Loucy (cell line): ENCODE results near the gene AMZ2.
"Not testable (repeated sequence)": the region's sequence is repeated elsewhere in the genome, so short reads cannot be mapped to it uniquely, and the experiment has no call there.

Experiments used
- H2AFZ ChIP-seq: fragments of 200-600 bp; sonication (generic); 2 replicates; pipeline ENCODE4 v1.6.0; 2016; ENCODE audit warnings: antibody characterized with exemption, mild to moderate bottlenecking, low read length, moderate library complexity
- H3F3A ChIP-seq: fragments of 200-600 bp; 2 replicates; pipeline ENCODE4 v1.6.0; 2016; ENCODE audit warnings: antibody characterized with exemption, low read depth, mild to moderate bottlenecking
- H3K27me3 ChIP-seq: fragments of 200-600 bp; sonication (generic); 2 replicates; pipeline ENCODE4 v1.6.1; 2014; ENCODE audit warnings: low read length, mild to moderate bottlenecking; ENCODE audit not compliant: insufficient read depth, poor library complexity, severe bottlenecking
- H3K36me3 ChIP-seq: fragments of 200-600 bp; sonication (generic); 2 replicates; pipeline ENCODE4 v1.6.1; 2016; ENCODE audit warnings: low read length; ENCODE audit not compliant: insufficient read depth
- H3K4me1 ChIP-seq: fragments of 200-600 bp; sonication (generic); 2 replicates; pipeline ENCODE4 v1.5.1; 2014; ENCODE audit warnings: low read length, mild to moderate bottlenecking; ENCODE audit not compliant: insufficient read depth, poor library complexity, severe bottlenecking
- H3K4me2 ChIP-seq: fragments of 200-600 bp; sonication (generic); 2 replicates; pipeline ENCODE4 v1.6.0; 2014; ENCODE audit warnings: antibody characterized with exemption, low read length, low read depth, mild to moderate bottlenecking; ENCODE audit not compliant: poor library complexity, severe bottlenecking
- H3K4me3 ChIP-seq: fragments of 200-600 bp; sonication (generic); 2 replicates; pipeline ENCODE4 v1.5.1; 2014; ENCODE audit warnings: low read length, mild to moderate bottlenecking, mixed read lengths; ENCODE audit not compliant: poor library complexity, severe bottlenecking
- H3K79me2 ChIP-seq: fragments of 200-600 bp; sonication (generic); 2 replicates; pipeline ENCODE4 v1.6.1; 2014; ENCODE audit warnings: low read length; ENCODE audit not compliant: insufficient read depth
- H3K9ac ChIP-seq: fragments of 200-600 bp; sonication (generic); 2 replicates; pipeline ENCODE4 v1.6.0; 2014; ENCODE audit warnings: mild to moderate bottlenecking, low read depth, low read length, moderate library complexity; ENCODE audit not compliant: poor library complexity, severe bottlenecking
- H3K9me2 ChIP-seq: fragments of 200-600 bp; sonication (generic); replicated peaks from 2 replicates; pipeline ENCODE4 v1.6.1; 2016; ENCODE audit warnings: low read depth, low read length, mixed read lengths
- H3K9me3 ChIP-seq: fragments of 200-600 bp; sonication (generic); 2 replicates; pipeline ENCODE4 v1.6.1; 2014; ENCODE audit warnings: mild to moderate bottlenecking, antibody characterized with exemption, low read length, low read depth; ENCODE audit not compliant: insufficient read depth
- H4K20me1 ChIP-seq: fragments of 200-600 bp; sonication (generic); 2 replicates; pipeline ENCODE4 v1.6.0; 2014; ENCODE audit warnings: antibody characterized with exemption, low read length, mild to moderate bottlenecking; ENCODE audit not compliant: insufficient read depth, poor library complexity, severe bottlenecking
- EZH2phosphoT487 ChIP-seq: fragments of 200-600 bp; IDR thresholded peaks from 2 replicates; pipeline ENCODE4 v1.6.1; 2018; ENCODE audit warnings: antibody characterized with exemption, mild to moderate bottlenecking, moderate library complexity, borderline replicate concordance
- TF ChIP-seq, protein P1 (sequence below): fragments of 200-600 bp; sonication (generic); conservative IDR thresholded peaks from 2 replicates; pipeline ENCODE4 v1.5.1; 2014; ENCODE audit warnings: mild to moderate bottlenecking, antibody characterized with exemption, low read length

Gene AMZ2

GRCh38 chr17:68255731-68256538 lies 8.1 kb downstream of the AMZ2 start:
- Histone ChIP-seq H3K4me3 (peak overlapping the region; percentile 63), H3K9me2 (no peaks in the 10 kb centered on the region), H3K9me3 (no peaks in the 10 kb centered on the region), H3K4me2 (peak overlapping the region; percentile 80), H3K4me1 (peaks cover 74% of the 10 kb centered on the region), H2AFZ (no peak overlapping the region), H3K36me3 (no peaks in the 10 kb centered on the region), H3K9ac (peak overlapping the region; percentile 65), H3K27me3 (no peaks in the 10 kb centered on the region), H4K20me1 (no peaks in the 10 kb centered on the region), H3F3A (peaks cover 13% of the 10 kb centered on the region; the same call in 1 of the 2 replicates), H3K79me2 (peaks cover 10% of the 10 kb centered on the region; the same call in 1 of the 2 replicates)
- TF ChIP-seq EZH2phosphoT487 = no peak
- TF ChIP-seq, protein P1, sequence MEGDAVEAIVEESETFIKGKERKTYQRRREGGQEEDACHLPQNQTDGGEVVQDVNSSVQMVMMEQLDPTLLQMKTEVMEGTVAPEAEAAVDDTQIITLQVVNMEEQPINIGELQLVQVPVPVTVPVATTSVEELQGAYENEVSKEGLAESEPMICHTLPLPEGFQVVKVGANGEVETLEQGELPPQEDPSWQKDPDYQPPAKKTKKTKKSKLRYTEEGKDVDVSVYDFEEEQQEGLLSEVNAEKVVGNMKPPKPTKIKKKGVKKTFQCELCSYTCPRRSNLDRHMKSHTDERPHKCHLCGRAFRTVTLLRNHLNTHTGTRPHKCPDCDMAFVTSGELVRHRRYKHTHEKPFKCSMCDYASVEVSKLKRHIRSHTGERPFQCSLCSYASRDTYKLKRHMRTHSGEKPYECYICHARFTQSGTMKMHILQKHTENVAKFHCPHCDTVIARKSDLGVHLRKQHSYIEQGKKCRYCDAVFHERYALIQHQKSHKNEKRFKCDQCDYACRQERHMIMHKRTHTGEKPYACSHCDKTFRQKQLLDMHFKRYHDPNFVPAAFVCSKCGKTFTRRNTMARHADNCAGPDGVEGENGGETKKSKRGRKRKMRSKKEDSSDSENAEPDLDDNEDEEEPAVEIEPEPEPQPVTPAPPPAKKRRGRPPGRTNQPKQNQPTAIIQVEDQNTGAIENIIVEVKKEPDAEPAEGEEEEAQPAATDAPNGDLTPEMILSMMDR = no peak

GRCh38 chr17:68256701-68257100 lies 8.9 kb downstream of the AMZ2 start:
- not testable (repeated sequence) for H4K20me1 ChIP-seq, H3K79me2 ChIP-seq, H3K9me2 ChIP-seq, H3K27me3 ChIP-seq, H2AFZ ChIP-seq, H3K9me3 ChIP-seq, H3K36me3 ChIP-seq
- H3K4me3 ChIP-seq = peak overlapping the region; percentile 63
- peaks cover 76% of the 10 kb centered on the region for H3K4me1 ChIP-seq
- peak overlapping the region; percentile 80 for H3K4me2 ChIP-seq
- H3F3A ChIP-seq = peaks cover 13% of the 10 kb centered on the region; the same call in 1 of the 2 replicates
- H3K9ac ChIP-seq = peak overlapping the region; percentile 48

- no peaks in the 10 kb centered on the region for H3K36me3 ChIP-seq
- H3K9me2 ChIP-seq = no peaks in the 10 kb centered on the region
- no peaks in the 10 kb centered on the region for H3K9me3 ChIP-seq
- peaks cover 10% of the 10 kb centered on the region; the same call in 1 of the 2 replicates for H3K79me2 ChIP-seq
- peak overlapping the region; percentile 77 for H3K9ac ChIP-seq
- TF ChIP-seq, protein P1 = no peak
- no peak for TF ChIP-seq EZH2phosphoT487
- H3K27me3 ChIP-seq = no peaks in the 10 kb centered on the region
- H3F3A ChIP-seq = peaks cover 13% of the 10 kb centered on the region; the same call in 1 of the 2 replicates
- no peaks in the 10 kb centered on the region for H4K20me1 ChIP-seq
- peak overlapping the region; percentile 72 for H3K4me2 ChIP-seq
- H2AFZ ChIP-seq = no peak overlapping the region
- peak overlapping the region; percentile 52 for H3K4me3 ChIP-seq
- peaks cover 72% of the 10 kb centered on the region for H3K4me1 ChIP-seq
Measured at GRCh38 chr17:68257934-68258333, 10.1 kb downstream of the AMZ2 start.

GRCh38 chr17:68258890-68259647 lies 11.2 kb downstream of the AMZ2 start:
- not testable (repeated sequence) for H2AFZ ChIP-seq, H3K36me3 ChIP-seq, H3K79me2 ChIP-seq, H3K9me3 ChIP-seq, H4K20me1 ChIP-seq, H3K27me3 ChIP-seq, H3K9me2 ChIP-seq
- H3K4me2 ChIP-seq = peak overlapping the region; percentile 72
- H3K4me1 ChIP-seq = peaks cover 62% of the 10 kb centered on the region
- H3F3A ChIP-seq = peaks cover 13% of the 10 kb centered on the region; the same call in 1 of the 2 replicates
- peak overlapping the region; percentile 77 for H3K9ac ChIP-seq
- H3K4me3 ChIP-seq = peak overlapping the region; percentile 52

- peak overlapping the region; percentile 30 for H3K4me3 ChIP-seq
- H4K20me1 ChIP-seq, H3K9me3 ChIP-seq, H2AFZ ChIP-seq, H3K79me2 ChIP-seq, H3K9me2 ChIP-seq, H3K36me3 ChIP-seq, H3K27me3 ChIP-seq: not testable (repeated sequence)
- peaks cover 13% of the 10 kb centered on the region; the same call in 1 of the 2 replicates for H3F3A ChIP-seq
- peaks cover 57% of the 10 kb centered on the region for H3K4me1 ChIP-seq
- peak overlapping the region; percentile 43 for H3K4me2 ChIP-seq
- peak overlapping the region; percentile 31 for H3K9ac ChIP-seq
Measured at GRCh38 chr17:68259648-68259951, 11.8 kb downstream of the AMZ2 start.
